22Rv1 (cell line): ENCODE results near the gene GMFB.
A peak's percentile ranks its signal among the peaks of the same experiment; 100 is the strongest.

ENCODE experiments used
- H3K27ac ChIP-seq: fragments of 450-650 bp; 2 replicates; pipeline ENCODE4 v1.5.1; 2017
- CTCF ChIP-seq: fragments of 450-650 bp; IDR thresholded peaks from 2 replicates; pipeline ENCODE4 v1.5.1; 2017; ENCODE audit warnings: mild to moderate bottlenecking
- ZFX ChIP-seq: fragments of 450-650 bp; IDR thresholded peaks from 2 replicates; pipeline ENCODE4 v1.6.1; 2017; ENCODE audit warnings: antibody characterized with exemption, borderline replicate concordance

GMFB gene

GRCh38 chr14:54488646-54489317, at the start of gene GMFB:
Gene GMFB, minus strand, starts transcription at chr14:54488980. Its CDS starts 53 bp downstream, at chr14:54488927.
- peak within 1 kb of the TSS; percentile 96 for H3K27ac ChIP-seq
- TF ChIP-seq ZFX (no peak), CTCF (peak; percentile 42; the same call in 1 of the 2 replicates)

GRCh38 chr14:54538055-54538454, 49.3 kb upstream of the GMFB start:
- peak overlapping the region; percentile 72 for H3K27ac ChIP-seq
- TF ChIP-seq CTCF, result no peak

DNA sequence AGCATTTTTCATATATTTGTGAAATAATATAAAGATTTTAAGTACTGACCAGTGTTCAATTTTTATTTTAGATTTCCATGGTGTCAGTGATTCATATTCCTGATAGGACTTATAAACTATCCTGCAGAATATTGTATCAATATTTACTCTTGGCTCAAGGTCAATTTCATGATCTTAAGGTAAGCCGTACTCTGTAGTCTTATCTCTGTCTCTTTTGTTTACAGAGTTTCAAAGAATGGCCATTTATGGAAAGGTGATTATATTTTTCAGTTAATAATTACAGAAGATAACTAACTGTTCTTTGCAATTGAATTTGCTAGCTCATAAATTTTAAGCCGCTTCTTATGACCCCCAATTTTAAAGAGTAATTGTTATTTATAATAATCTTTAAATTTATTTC, 48.9 kb upstream of the GMFB start:
- H3K27ac ChIP-seq, result peak overlapping the region; percentile 72
- TF ChIP-seq ZFX (no peak), CTCF (no peak)

DNA sequence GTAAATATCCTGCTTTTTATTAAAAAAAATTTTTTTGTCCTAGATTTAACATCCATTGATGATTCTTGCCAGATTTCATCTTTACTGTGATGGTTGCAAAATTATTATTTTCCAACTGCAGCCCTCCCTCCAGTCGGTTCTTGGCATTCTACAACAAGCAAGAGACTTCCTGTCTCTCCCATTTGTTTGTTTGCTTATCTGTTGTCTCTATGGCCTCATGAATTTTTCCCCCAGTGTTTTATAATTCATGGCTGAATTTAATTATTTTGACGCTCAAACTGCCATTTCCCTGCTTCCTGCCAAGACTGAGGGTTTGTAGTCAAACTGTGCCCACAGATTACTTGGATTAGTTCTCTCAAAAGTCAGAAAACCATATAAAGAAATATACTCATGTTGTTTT, 46.9 kb upstream of the GMFB start:
- H3K27ac ChIP-seq, result peak overlapping the region; percentile 72
- TF ChIP-seq CTCF (no peak), ZFX (no peak)

DNA sequence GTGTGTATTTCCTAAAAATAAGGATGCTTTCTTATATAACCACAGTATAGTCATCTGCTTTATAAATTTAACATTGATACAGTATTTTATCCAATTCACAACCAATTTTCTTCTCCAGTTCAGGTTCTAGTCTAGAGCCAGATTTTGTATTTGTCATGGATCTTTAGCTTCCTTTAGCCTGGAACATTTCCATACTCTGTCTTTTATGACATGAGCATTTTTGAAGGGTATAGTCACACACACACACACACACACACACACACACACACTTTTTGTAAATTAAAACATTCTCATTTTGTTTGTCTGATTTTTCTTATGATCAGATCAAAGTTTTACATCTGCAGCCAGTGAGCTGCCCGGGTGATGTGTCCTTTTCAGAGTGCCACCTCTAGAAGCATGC, 46.3 kb upstream of the GMFB start:
- peak overlapping the region; percentile 72 for H3K27ac ChIP-seq

DNA sequence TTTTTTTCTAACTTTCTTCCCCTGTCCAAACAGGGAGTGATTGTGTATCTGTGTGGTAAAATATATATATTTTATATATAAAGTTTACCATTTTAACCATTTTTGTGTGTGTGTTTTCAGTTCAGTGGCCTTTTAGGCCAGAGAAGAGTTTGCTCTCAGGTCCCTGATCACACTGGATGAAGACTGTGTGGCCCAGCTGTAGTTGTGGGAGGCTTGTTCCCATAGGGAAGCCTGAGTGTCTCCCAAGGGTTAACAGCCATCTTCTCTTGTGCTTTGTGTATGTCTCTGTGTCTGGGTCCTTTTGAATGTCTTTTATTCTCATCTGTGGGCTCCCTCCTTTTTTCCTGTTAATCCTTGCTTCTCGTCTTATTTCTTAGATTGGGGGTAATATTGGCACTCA, 44.3 kb upstream of the GMFB start:
- TF ChIP-seq CTCF (no peak), ZFX (no peak)

More for the DNA sequence above, 46.3 kb upstream of the GMFB start:
- TF ChIP-seq ZFX (no peak), CTCF (no peak)

GRCh38 chr14:54532111-54533012, 43.6 kb upstream of the GMFB start:
- TF ChIP-seq CTCF (no peak), ZFX (no peak)
- H3K27ac ChIP-seq, result no peak overlapping the region

More for the DNA sequence above, 44.3 kb upstream of the GMFB start:
- no peak overlapping the region for H3K27ac ChIP-seq
